GM21576 (cell line): Measurements from ENCODE around the gene KCND1.

Source experiments
- ATAC-seq: cut with Tn5 transposase; IDR thresholded peaks from one replicate; pipeline ENCODE4 v1.9.1; 2021; ENCODE audit warnings: mild to moderate bottlenecking, moderate library complexity; ENCODE audit not compliant: unreplicated experiment

KCND1 gene

DNA sequence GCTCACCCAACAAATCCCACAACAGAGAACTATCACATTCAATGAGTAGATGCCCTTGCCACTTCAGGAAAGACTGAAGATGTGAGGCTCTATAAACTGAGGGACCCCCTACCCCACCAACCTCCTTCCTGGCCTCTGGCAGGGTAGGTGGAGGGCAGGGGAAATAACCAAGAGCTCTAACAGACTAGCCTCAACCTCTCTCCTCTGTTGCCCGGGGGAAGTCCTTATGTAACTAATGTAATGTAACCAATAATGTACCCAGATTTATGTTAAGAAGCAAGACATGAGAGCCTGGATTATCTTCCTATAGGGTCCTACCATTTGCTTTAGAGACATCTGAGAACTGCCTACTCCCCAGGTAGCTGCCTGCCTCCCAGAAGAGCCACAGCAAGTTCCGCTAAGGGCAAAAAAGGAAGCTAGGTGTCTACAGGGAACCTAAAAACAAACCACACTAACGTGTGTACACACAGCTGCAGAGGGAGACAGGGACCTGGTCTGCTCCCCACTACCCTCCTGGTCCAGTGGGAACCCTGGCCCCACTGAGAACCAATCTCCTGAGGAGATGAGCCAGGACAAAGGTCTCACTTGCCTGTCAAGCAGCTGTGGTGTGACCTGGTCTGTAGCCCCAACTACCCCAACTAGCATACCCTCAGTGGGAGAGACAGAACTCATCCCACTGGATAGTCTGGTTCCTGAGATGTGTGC is 32.0 kb downstream of the KCND1 start:
- ATAC-seq = no peak

DNA sequence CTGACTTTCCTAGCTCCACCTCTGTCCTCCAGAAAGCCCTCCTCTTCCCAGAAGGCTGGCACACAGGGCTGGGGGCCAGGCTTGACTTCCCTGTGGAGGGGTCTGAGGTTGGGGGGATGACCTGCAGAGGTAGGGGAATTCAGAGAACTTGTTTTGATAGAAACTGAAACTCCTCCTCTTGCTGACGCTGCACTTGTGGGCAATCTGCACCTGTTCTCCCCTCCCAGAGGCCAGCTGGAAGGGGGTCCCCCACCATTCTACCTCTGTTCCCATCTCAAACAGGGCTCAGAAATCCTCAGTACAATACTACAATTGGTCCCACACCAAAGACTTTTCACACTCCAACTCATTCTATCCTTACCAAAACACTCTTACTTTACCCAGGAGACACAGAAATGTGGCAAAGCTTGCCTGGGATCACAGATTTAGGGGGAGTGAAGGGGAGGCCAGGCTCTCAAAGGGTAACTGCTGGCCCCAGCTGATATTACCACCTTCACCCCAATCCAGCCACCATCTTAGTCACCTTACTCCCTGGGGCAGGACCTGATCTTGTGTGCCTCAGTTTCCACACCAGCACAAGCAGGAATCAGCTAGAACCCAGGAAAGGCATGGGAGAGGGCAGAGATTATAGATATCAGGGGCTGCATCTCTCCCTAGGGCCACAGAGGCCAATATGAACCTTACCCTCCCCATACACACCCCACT is 32.8 kb downstream of the KCND1 start:
- ATAC-seq = peak; percentile 54

DNA sequence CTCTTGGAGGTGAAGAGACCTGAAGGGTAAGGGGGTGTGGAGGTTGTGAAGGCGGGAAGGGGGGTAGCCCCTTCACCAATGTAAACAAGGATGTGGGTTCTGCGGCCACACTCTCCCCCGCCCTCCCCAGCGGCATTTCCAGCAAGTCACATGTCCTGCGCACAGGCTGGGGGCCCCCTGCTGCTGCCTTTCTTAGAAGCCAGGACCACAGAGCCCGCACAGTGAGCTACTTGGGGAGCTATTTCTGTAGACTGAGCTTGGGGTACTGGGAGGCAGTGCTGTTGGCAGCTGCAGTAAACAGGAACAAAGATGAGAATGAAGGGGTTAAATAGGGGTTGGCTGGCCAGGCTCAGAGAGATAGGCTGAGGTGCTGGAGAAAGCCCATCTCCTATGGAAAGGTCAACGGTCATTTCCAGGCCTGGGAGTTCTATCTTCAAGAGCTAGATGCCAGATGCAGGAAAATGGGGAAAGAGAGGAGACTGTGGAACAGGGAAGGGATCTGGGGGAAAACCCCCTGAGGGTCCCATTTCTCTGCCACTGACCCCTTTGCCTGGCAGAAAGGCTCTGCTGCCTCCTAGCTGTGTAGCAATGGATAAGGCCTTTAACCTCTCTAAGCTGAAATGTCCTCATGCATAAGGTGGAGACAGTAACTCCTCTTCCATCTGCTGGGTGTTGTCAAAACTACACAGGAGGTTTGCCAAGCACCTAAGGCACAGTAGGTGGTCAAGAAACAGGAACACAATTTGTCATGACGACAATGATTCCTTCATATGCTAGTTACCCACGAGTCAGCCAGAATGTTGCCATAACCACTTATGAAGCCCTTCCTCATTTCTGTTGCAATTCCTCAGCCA is 34.4 kb downstream of the KCND1 start:
- ATAC-seq = peak; percentile 57

DNA sequence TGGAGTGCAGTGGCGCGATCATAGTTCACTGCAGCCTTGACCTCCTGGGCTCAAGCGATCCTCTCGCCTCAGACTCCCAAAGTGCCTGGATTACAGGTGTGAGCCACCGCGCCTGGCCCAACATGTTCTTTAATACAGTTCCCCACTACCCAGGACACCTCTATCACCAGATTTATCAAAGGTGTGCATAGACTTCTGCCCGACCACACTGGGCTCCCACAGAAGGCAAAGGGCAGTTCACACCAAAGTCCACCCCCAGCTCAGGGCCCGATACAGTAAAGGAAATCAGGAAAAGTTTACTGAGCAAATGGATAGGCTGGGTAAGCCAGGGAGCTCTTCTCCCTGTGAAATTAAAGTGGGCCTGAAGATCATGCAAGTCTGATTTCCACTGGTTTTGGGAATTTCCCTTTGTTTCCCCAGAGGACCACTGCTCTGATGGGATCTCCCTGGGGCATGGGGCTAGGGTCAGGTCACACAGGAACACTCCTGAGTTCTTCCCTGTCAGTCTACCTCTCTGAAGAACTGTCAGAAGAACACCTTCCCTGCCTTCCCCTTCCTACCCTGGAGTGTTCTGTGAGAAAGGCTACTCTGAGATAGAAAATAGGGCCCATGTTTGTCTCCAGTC is 35.1 kb downstream of the KCND1 start:
- no peak for ATAC-seq

DNA sequence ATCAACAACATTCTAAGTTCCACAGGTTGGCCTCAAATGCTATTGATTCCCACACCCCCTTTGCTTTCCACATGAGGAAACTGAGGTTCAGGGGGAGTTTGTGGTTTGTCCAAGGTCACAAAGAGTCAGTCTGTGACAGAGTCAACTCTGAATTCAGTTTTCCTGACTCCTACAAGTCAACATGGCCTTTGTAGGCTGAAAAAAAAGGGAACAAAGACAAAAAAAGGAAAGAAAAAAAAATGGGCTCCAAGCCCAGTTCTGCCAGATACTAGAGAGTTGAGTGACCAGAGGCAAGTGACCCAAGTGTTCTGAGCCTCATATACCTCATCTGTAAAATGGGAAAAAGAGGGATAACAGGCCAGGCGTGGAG is 36.4 kb downstream of the KCND1 start:
- no peak for ATAC-seq

DNA sequence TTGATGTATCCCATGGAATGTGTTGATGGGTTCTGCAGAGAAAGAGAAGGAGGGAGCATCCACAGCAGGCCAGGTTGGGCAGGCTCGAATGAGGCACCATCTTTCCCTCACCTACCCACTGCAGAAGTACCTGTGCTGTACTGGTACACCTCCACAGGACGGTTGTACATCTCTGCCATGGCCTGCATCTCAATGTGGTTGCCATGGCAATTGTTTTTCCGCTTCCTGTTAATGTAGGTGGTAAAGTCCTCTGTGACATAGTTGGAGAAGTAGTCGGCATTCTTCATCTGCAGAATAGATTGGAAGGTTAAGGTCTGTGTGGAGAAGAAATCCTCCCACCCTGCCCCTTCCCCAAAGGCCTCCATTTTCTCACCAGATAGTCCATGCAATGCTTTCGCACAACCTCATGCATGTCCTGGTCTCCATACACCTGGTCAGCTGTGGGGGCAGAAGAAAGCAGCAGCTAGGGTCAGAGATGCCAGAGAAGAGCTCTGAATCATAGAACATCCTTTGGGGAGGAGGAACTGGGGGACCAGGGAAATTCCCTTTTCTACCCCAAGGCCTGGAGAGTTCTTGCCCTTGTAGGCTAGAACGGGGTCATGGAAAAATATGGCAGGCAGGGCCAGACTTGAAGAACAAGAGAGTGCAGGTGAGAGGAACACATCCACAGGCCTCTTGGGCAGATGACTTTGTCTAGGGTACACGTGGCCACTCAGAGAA is 36.9 kb downstream of the KCND1 start:
- no peak for ATAC-seq

DNA sequence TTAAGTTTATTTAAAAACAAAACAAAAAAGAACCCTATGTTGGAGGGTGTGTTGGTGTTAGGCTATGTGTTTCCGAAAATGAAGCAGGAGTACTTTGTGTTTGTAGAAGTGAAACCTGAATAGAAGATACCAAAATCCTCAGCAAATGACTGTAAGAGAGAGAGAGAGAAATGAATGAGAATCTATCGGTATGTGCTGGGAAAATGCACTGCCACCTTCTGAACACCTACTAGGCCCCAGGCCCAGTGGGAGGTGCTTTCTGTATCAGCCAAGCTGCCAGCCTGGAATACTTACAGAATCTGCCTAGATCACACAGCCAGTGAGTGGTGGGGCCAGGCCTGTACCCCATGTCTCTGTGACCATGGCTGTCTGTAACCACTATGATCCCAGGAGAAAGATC is 37.9 kb downstream of the KCND1 start:
- no peak for ATAC-seq

DNA sequence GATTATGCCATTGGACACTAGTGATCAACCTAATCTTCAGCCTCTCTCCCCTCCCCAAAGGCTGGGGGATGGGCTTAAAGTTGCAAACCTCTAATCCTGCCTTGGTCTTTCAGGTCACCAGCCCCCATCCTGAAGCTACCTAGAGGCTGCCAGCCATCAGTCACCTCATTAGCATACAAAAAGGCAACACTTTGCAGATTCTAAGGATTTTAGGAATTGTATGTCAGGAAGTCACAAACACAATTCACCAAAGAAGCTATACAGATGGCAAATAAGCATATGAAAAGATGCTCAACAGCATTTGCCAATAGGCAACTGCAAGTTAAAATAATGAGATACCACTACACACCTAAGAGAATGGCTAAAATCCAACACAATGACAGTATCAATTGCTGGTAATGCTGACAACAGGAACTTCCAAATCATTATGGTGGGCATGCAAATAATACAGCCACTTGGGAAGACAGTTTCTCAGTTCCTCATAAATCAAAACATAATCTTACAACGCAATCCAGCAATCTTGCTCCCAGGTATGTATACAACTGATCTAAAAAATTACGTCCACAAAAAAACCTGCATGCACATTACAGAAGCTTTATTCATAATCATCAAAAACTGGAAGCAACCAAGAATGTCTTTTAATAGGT is 43.8 kb downstream of the KCND1 start:
- no peak for ATAC-seq

DNA sequence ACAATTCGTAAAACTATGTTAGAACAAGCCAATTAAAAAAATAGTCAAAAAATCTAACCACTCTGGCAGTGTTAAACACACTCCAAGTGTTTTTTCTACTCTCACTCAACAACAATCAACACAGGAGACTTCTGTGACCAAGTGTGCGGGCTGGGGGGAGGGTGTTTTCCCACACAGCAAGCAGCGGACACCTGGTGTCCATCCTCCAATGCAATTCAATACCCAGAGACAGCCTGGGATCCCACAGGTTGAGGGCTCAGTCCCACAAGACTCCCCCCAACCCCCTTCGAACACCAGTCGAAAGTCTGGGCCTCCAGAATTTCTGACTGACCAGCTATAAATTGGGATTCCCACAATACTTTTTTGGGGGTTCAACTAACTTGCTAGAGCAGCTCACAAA is 44.5 kb downstream of the KCND1 start:
- ATAC-seq = no peak

DNA sequence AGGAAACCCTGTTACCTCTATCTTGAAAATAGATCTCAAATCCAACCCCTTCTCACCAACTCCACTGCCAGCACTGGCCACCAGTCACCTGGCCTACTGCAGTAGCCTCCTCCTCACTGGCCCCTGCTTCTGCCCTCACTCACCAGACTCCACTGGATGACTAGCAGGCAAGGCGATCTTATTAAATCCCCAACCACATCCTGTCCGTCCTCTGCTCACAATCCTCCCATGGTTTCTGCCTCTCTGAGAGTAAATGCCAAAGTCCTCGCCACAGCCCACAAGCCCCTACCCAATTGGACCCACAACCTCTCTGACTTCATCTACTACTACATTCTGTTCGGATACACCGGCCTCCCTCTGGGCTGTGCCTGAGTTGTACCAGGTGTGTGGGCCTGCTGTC is 47.4 kb downstream of the KCND1 start:
- no peak for ATAC-seq

DNA sequence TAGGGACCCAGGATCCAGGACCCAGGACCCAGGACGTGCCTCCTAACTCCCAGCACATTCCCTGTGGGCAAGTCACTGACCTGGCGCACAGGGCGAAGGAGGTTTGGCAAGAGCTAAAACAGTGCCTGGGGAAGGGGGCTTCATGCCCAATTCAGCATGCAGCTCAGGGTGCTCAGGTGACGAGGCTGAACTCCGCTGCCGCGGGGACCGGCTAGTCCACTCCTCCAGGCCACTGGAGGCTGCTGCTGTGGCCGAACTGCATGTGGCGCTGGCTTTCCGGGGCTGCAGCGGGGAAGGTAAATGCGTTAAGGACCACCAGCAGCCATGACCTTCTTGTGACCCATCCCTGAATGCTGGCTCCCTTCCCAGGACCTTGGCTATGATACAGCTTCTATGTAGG is 47.9 kb downstream of the KCND1 start:
- no peak for ATAC-seq

DNA sequence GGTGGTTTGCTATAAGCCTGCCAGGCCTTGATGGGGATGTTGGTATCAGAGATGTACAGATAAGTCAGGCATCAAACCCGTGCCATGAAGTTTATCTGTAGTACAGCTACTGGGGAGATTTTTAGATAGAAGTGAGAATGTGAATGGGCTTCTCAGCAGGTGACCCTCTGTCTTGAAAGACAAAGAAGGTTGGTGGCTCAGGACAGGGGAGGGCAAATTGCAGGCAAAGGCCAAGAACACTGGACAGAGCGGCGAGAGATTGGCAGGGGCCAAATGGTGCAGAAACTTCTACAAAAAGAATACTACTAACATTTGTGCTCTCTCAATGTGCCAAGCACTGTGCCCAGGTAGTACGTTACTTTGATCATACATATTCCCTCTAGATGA is 50.9 kb downstream of the KCND1 start:
- ATAC-seq = no peak

DNA sequence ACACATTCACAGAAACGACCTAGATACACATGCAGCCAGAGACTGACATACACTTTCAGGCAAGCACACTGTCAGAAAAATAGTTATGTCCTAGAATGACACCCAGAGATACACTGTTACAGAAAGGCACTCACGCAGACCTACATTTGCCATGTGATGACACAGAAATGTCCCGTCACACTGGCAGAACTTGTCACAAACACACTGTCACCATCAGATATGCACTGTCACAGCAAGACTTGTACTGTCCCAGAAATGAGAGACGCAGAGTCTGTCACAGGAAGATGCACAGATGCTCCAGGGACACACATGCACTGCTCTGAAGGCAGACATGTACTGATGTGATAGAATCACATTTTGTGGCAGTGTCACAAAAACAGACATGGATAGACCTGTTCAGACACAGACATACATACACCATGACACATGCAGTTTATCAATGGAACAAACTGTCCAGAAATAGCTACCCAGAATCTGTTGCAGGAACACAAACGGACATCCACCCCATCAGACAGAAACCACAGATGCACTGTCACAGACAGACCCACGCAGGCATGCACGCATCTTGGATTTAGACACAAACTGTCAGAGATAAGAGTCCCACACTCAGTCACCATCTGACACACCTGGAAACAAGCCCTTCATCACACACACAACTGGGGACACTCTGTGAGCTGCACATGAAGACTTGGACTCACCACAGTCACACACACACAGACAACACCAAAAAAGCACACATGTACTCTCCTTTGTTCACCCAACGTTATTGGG is 51.5 kb downstream of the KCND1 start:
- ATAC-seq = no peak

DNA sequence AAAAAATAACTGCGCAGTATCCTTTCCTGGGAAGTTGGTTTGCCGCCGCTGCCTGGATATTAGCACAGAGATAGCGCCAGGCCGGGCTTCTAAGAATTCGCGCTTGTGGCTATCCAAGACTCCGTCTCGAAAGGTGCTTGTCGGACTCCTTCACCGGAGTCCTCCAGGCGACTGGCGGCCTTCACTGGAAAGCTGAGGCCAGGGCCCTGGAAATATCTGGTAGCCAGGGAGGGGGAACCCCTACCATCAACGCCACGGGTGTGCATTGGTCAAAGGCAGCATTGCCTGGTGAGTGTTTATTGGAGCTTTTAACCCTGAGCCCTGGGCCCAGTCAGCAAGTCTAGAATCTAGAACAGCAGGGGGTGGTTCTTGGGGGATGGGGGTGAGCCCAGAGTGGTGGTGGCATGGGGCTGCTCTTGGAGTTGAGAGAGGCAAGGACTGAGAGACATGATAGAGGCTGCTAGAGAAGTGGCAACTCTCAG is 52.2 kb downstream of the KCND1 start:
- ATAC-seq = no peak

DNA sequence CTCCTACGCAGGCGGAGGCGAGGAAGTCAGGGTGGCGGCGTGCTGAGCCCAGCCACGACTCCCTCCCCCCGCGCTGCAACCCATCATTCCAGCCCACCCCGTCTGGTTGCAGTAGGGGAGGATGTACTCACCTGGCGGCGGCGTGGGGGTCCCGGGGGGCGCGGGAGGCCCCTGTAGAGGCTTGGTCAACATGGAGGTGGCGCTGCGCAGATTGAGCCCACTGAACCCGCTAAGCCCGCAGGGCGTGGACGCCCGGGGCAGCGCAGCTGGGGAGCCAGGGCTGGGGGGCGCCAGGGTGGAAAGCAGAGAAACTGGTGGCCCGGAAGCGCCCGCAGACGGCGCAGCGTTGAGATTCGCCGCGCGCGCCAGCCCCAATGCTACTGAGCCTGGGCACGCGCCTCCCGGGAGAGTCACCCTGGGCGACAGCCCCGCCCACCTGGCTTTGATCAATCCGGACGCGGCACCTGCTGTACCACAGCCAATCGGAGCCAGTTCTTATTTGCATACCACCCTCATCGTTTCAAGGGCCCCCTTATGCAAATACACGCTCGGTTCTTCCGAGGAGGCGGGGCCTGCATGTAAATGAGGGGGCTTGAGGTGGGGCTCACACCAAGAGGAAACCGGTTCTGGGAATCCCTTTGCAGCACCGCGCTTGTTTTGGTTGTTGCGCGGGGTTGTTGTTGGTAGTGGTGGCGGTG is 52.9 kb downstream of the KCND1 start, which contains the start of gene PIM2:
Gene PIM2, minus strand, starts transcription at position 382 of the 698 bp plus-strand sequence. Its CDS starts 190 bp downstream, at position 192.
- peak; percentile 62 for ATAC-seq

DNA sequence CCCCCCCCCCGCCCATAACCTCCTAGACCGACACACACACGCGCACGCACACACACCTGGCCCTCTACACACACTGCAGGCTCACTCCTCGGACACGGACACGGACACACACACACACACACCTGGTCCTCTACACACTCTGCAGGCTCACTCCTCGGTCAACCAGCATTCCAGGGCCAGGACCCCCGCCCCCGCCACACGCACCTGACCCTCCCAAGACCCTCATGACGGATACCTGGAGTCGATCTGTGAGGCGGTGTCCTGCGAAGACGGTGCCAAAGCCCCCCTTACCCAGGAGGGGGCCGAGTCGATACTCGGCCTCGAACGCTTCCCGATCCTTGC is 53.4 kb downstream of the KCND1 start:
- no peak for ATAC-seq

DNA sequence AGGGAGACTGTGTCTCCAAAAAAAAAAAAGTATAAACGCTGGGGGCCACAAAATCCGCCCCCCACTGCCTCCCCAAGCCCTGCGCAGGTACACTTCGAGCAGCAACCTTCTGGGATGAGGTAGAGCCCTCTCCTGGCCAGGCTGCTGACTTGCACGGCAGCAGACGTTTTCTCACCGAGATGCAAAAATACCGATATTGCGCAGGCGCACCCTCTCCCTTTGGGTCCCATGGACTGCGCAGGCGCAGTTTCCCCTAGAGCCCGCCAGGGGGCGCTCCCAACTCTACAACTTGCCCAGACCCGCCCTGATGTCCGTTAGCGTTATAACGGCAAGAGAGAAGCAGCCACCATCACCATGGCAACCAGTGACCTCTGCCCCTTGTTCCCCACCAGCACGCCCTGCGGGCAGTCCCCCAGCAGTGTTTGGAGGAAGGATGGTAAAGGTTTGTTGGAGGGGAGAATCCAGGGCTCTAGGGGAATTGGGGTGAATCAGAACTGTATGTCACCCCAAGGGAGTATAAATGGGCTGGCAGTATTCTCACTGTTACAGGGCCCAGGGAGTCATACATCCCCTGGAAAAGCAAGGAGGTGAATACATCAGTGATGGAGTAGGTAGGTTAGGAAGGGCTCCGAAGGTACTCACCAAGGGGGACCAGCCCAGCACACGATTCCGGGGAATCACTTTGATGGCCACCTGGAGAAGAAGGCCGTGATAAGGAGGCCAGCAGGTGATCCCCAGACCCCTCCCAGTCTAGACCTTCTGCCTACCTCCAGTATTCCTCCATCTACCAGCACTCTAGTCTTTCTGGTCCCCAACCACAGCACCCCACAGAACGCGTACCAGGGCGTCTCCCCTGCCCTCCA is 54.3 kb downstream of the KCND1 start:
- ATAC-seq = peak; percentile 46
